Transverse colon (tissue), 4 donors: ENCODE data around the gene PLXNB2.

Experiments used
- CTCF ChIP-seq, 5 experiments: fragments of 200-600 bp in 3 of 5; fragments of 450-650 bp in 2 of 5; sonication (generic) in 3 of 5; IDR thresholded peaks; 1 replicate in 2 of 5; 2 replicates in 3 of 5; pipeline ENCODE4 v1.5.1; 2016 to 2017; ENCODE audit warnings: antibody characterized with exemption in 5 of 5, inconsistent platforms in 3 of 5, mild to moderate bottlenecking in 2 of 5, moderate library complexity in 1 of 5
- EP300 ChIP-seq: sonication (generic); formaldehyde crosslinking; IDR thresholded peaks from one replicate; pipeline ENCODE4 v1.6.1; 2017; ENCODE audit warnings: antibody characterized with exemption, low read depth
- POLR2A ChIP-seq: fragments of 450-650 bp; IDR thresholded peaks from one replicate; pipeline ENCODE4 v1.6.1; 2016; ENCODE audit warnings: antibody characterized with exemption, mild to moderate bottlenecking, moderate library complexity
- POLR2AphosphoS5 ChIP-seq, 3 donors: sonication (generic); formaldehyde crosslinking; IDR thresholded peaks; one replicate each; pipeline ENCODE4 v1.6.1; 2016; ENCODE audit warnings: antibody characterized with exemption in 3 of 3

- TF ChIP-seq EP300, result no peak
- TF ChIP-seq CTCF (IDR thresholded peaks at IDR 0.05), result no peak
- no peak for TF ChIP-seq POLR2A
- no peak for TF ChIP-seq POLR2AphosphoS5 (IDR thresholded peaks at IDR 0.05)
Measured at GRCh38 chr22:50255099-50255498, 52.3 kb downstream of the PLXNB2 start.
